Stimulated activated CD4-positive, alpha-beta T cell treated with anti-CD3 and anti-CD28 coated beads, Interleukin-12 subunit alpha, Interleukin-12 subunit beta, amount 100 ng/mL, for 4 hours (primary cell): ENCODE data around the gene GET3.
A peak's percentile ranks its signal among the peaks of the same experiment; 100 is the strongest.

ENCODE experiments used
- DNase-seq: peaks from one replicate; pipeline ENCODE4 v3.0.0-alpha.2; 2020

Gene GET3

DNA sequence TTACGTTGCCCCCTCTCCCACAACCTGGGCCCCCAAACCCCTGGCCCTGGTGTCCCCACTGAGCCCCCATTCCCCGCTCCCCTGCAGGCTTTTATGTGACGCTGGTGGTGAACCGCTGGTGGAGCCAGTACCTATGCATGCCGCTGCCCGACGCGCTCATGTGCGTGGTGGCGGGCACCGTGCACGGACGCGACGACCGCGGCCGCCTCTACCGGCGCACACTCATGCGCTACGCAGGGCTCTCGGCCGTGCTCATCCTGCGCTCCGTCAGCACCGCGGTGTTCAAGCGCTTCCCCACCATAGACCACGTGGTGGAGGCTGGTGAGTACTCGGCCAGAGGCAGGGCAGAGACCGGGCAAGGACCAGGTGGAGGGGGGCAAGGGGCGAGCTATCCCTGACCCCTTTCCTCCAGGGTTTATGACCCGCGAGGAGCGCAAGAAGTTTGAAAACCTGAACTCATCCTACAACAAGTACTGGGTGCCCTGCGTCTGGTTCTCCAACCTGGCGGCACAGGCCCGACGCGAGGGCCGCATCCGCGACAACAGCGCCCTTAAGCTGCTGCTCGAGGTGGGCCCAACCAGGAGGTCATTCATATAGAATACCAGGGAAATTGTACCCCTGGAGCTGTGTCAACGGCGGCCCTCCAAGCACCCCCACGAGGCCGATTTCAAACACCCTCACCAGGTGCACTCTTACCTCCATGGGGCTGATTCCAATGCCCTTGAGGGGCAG is 17.3 kb downstream of the GET3 start:
- DNase-seq: no peak

DNA sequence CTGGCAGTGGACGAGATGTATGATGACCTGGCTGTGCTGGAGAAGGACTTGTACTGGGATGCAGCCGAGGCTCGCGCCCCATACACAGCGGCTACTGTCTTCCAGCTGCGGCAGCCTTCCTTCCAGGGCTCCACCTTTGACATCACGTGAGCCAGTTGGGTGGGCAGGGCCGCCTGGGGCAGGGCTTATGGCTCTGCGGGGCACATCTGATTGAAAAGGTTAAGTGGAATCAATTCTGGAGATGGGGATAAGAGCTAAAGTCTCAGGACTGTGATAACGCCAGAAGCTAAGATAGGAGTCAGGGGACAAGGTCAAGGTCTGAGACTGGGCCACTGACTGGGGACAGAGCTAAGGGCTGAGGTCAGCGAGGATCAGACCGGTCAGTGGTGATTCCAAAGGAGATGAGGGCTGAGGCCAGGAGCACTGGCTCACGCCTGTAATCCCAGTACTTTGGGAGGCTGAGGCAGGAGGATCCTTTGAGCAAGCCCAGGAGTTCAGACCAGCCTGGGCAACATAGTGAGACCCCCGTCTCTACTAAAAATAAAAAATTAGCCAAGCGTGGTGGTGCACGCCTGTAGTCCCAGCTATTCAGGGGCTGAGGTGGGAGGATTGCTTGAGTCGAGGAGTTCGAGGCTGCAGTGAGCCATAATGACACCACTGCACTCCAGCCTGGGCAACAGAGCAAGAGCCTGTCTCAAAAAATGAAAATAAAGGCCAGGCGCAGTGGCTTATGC is 19.0 kb downstream of the GET3 start:
- no peak for DNase-seq

DNA sequence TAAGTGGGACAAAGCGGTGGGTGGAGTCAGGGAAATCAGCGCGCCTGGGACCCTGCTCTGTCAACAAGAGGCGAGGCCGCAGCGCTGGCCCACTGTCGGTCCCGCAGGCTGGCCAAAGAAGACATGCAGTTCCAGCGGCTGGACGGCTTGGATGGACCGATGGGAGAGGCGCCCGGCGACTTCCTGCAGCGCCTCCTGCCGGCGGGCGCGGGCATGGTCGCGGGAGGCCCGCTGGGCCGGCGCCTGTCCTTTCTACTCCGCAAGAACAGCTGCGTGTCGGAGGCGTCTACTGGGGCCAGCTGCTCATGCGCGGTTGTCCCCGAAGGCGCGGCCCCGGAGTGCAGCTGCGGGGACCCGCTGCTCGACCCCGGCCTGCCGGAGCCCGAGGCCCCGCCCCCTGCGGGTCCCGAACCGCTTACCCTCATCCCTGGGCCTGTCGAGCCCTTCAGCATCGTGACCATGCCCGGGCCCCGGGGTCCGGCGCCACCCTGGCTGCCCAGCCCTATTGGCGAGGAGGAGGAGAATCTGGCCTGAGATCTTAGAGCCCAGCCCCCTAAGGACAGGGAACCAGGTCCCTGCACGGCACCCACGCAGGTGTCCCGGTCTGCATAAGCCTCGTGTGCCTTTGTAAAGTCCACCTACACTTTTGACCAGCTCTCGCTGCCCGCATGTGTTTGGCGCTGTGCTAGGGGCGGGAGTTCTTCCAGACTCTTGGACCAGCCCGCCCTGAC is 20.4 kb downstream of the GET3 start:
- DNase-seq: peak; percentile 62

DNA sequence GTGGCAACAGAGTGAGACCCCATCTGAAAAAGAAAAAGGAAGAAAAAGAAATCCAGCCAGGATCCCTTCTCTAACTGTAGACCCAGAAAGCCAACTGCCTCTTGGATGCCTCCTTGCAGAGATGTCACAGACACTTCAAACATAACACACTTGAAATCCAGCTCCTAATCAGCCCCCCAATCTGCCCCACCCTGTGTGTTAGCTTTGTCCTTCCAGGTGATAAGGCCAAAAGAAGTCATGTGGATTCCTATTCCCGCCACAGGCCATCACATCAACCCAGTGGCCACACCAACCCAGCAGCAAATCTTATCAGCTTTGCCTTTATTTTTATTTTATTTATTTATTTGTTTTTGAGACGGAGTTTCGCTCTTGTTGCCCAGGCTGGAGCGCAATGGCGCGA is 22.4 kb downstream of the GET3 start:
- DNase-seq: no peak

DNA sequence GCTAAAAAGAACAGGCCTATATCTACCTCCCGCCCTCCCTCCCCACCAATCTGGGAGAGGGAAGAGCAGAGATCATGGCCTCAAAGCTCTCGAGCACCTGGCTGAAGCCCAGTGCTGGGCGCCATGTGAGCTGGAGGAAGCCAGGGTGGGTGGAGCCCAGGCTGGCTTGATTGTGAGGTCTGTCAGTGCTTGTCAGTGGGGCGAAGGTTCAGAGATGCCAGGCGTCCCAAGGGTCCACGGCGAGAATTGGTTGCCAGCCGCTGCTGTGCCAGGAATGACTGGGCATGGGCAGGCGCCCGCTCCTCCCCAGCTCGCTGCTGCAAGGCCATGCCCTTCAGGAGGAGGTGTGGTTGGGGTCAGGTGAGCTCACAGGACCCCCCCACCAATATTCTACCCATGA is 25.8 kb downstream of the GET3 start:
- no peak for DNase-seq

DNA sequence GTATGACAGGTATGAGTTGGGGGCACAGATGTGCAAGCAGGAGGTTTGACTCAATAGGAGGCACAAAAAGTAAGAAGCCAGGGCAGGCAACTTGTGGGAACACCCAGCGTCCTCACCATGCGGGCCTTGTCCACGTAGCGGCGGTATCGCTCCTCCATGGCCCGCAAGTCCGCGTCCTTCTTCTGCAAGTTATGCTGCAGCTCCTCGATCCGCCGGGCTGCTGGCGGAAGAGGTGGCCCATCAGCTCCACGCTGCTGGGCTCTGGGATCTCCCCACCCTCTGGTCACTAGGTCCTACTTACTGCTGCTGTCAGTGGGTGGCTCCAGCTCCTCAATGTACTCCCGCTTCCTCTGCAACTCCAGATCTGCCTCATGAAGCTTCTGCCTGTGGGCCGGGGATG is 27.4 kb downstream of the GET3 start:
- no peak for DNase-seq

DNA sequence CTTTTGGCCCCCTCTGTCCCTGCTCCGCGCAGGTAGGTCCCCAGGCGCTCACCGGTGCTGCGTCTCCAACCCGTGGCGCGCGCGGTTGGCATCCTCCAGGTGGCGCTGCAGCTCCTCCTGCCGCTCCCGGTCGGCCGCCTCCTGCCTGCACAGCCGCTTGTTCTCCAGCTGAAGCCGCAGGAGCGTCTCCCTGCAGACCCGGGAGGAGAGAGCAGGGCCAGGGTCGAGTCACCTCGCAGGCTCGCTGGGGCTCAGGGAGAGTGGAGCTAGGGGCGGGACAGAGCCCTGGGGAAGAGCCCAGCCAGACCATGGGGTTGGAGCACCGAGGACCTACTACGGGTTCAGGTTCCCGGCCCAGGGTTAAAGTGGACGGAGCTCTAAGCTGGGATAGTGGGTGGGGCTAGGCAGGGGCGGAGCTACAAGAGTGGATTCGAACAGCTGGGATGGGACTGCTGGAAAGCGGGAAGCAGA is 28.8 kb downstream of the GET3 start:
- DNase-seq: peak; percentile 73

DNA sequence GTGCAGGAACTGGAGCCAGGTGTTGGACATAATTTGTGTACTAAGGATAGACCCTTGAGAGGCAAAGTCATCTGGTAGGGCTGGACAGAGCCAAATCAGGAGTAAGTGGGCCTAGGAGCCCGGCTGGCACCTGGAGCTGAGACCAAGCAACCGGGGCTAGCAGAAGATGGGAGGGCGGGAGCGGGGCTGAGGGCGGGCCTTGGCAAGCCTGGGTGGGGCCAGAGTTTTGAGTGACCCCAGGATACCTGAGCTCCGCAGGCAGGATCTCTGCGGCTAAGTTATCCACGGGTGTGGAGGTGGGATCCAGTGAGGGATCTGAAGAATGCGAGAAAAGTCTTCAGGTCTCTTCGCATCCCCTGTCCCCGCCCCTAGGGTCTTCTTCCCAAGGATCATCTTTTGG is 29.9 kb downstream of the GET3 start:
- DNase-seq: no peak

DNA sequence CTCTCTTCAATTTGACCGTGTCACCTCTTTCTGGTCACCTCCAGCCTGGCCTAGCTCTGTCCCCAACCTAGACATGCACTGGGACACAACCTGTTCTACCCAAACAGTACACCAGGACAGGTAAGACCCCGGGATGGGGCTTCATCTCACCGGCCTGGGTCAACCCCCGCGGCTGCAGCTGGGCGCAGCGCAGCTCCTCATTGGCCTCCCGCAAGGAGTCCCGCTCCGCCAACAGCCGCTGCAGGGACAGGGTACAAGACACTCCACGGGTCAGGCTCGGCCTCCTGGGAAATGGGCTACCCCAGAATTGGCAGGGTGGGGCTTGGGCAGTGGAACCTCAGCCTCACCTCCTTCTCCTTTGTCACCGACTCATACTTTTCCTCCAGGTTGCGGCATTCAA is 30.4 kb downstream of the GET3 start:
- DNase-seq: no peak

DNA sequence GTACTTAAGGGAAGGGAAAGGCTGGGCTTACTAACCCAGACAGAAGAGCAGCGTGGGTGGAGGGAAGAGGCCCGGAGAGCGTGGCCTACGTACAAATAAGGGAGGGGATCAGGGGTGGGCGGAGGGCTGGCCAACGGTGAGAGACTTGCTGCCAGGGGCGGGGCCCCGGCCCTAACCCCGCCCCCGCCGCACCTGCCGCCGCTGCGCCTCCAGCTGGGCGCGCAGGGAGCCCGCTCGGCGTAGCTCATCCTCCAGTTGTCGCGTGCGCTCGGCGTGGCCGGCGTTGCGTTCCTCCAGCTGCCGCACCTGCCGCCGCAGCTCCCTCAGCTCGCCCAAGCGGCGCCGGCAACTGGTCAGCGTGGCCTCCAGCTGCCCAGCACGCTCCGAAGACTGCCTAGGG is 32.4 kb downstream of the GET3 start:
- peak; percentile 59 for DNase-seq

DNA sequence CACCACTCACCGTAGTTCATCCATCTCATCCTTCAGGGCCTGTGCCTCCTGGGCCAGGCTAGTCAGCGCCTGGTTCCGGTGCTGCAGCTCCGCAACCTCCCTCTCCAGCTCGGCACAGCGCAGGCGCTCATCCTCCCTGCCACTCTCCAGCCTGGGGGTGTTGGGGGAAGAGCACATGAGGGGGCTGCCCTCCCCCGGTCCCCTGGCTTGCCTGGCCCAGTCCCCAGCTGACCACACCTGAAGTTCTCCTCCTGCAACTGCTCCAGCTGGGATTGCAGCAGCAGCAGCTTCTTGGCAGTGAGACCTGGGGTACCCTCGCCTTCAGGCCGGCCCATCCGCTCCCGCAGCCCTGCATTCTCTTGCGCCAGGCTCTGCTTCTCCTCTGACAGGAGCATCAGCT is 33.6 kb downstream of the GET3 start:
- DNase-seq: no peak

DNA sequence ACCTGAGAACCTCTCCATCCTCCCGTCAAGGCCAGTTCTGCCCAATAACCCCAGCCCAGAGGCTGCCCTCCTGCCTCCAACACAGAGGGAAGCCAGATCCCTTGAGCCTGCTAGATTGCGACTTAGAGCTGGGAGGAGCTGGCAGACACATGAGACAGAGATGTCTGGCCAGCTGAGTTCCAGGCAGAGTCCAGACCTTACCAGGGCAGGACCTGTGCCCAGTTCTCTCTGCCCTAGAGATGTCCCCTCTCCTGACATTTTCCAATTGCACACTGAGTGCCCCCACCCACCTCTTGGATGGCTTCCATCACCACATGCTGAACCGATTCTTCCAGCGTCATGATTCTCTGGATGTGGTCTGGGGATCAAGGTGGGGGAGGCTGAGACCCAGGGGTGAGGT is 35.0 kb downstream of the GET3 start:
- DNase-seq: no peak

DNA sequence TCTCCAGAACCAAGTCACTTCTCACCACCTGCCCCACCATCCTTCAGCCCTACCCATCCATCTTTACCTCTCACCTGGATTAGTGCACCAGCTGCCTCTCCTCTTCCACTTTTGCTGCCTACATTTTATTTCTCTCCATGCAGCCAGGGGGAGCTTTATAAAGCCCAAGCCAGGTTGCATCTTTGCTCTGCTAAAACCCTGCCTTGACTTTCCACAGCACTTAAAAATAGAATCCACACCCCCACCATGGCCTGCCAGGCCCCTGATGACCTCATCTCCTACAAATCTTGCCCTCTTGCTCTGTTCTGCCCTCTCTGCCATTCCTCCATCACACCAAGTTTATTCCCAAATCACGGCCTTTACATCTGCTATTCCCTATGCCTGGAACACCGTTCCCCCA is 36.3 kb downstream of the GET3 start:
- DNase-seq: no peak

DNA sequence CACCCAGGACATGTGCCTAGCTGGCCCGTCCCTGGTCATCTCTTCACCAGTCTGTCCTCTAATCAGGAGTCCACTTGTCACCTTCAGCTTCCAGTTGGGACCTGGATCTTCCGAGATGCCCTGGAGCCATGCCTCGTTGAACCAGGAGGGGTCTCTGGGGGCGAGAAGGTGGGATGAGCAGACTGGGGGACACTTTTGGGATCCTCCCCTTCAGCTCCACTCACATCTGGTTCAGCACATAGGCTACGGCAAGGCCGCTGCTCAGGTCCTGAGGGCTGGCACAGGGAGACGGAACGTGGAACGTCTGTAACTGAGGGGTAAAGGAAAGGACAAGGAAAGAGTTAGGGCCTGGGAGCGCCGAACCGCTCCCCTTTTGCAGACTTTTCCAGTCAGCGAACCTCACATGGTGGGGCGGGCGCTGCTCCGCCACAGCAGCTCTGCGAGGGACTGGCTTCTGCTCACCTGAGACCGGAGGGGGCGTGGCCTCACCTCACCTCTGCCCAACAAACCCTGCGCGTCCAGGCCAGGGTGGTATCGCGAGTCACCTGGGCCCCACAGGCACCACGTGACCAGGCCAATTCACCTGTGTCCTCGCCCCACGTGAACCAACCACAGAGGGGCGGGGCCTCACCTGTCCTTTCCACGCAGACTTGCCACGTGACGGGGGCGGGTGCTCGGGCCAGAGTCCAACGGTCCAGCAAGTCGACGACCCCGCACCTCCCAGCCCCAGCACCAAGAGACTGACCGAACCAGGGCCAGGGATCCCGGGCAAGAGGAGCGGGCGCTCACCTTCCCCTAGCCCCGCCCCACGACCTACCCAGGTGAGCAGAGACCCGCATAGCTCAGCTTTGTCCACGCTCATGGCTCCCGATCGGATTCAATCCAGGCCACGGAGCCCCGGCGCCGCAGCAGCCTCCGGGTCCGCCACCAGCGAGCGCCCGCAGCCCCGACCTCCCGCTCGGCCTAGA is 37.6 kb downstream of the GET3 start, which contains the start of gene HOOK2:
HOOK2 (minus strand) TSS at position 965 of the 968 bp plus-strand sequence; CDS start at position 862, 103 bp downstream.
- no peak for DNase-seq

DNA sequence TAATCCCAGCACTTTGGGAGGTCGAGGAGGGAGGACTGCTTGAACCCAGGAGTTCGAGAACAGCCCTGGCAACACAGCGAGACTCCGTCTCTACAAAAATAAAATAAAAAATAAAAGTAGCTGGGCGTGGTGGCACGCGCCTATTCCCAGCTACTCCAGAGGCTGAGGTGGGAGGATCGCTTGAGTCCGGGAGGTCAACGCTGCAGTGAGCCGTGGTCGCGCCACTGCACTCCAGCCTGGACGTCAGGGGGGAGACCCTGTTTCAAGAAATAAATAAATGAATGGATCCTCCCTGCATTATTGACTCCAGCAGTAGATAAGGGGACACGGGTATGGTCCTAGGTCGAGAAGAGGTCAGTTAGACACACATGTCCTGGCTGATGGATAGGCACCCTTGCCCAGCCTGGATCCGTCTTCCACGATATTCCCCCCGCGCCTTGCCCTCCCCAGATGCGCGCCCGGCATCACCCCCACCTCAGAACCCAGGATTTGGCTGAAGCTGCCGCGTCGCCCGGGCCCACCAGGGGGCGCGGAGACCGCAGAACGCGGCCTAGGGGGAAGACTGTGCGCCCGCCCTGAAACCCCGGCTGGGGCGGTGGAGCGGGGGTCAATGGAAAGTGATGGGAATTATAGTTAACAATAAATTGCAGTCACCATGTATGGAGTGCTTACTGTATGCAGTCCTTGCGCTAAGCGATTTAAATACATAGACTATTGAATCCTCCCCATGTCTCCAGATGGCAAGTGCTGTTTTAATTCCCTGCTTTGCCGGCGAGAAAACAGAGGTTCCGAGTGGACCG is 40.1 kb downstream of the GET3 start:
- DNase-seq: peak; percentile 82

DNA sequence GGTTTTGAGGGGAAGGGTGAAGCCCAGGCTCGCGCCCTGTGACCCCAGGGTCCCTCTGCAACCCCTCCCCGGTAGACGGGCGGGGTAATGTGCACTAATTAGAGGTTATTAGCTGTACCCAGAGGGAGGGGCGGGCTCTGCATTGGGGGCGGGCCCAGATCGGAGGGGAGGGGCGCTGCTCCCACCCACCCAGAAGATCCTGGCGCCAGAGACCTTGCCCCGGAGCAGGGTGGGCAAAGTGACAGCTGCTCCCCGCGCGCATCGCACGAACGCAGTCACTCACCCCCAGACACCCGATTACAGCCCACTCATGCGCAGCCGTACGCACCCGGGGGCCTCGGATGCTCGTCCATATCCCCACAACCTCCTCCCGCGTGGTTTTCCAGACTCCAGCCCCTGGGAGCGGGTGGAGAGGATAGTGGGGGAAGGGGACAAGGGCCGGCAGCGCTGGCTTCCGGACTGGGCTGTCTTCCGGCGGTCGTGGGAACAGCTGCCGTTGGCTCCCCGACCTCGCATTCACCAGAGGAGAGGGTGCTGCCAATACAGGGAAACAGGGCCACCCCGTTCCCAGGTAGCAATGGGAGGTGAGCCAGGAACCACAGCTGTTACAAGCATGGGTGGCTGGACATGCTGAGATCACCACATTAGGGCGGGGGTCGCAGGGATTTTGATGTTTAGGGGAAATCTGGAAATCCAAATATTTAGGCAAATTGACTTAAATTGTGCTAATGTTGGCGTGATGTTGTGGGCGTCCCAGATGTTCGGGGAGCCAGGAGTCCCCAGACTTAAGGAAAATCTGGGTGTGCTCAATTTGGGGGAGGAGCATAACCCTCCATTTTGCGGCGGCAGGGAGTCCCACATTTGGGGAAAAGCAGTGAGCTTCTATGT is 41.0 kb downstream of the GET3 start:
- peak; percentile 47 for DNase-seq

DNA sequence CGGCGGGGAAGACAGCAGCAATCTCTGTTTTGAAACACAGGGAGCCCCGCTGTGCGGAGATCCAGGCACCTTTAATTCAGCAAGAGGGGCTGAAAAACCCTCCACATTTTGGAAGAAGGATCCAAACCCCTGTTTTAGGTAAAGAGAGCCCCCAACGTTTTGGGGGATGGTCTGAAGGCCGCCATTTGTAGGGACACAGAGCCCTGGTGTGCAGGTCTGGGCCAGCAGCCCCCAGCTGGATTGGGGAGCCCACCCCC is 41.5 kb downstream of the GET3 start:
- DNase-seq: no peak

DNA sequence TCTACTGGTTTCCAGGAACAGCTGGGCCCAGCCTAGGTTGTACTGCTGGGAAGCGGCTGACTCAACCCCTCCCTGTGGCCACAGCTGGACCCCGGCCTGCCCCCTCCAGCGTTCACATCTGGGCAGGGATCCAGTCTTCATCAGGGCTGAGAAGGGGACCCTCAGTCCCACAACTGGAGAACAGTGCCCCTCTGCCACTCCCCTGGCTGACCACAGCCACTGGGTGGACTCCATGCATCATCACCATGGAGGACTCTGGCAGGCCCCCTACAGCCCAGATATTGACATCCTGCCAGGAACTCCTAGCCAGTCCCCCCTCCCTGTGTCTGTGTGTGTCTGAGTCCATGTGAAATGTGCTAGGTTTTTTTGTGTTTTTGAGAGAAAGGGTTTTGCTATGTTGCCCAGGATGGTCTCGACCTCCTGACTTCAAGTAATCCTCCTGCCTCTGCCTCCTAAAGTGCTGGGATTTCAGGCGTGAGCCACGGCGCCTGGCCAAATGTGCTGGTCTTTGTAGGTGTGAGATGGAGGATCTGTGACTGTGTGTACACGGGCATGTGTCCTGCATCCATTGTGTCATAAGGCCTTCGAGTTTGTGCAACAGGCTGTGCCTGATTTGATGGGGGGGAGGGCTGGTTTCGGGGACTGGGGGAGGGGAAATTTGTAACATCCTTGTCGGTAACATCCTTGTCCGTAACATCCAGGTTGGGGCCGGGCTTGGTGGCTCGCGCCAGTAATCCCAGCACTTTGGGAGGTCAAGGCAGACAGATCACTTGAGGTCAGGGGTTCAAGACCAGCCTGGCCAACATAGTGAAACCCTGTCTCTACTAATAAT is 42.1 kb downstream of the GET3 start:
- no peak for DNase-seq

DNA sequence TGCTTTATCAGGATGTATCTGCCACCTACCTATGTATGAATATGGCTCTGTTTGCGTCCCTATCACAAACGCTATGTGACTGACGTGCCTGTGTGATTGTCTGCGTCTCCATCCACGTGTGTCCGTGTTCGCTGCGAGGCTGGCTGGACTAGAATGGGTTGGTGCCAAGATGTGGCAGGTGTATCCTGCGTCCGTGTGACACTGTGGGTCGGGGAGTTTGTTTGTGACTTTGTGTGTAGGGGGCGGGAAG is 44.8 kb downstream of the GET3 start:
- DNase-seq: no peak
